H9 (cell line): ENCODE measurements around the gene MRPS10. TPM values are rescaled to one million over a fixed set of nuclear protein-coding genes. Genes with fewer than 3 reads are reported as not detected.
A peak's percentile ranks its signal among the peaks of the same experiment; 100 is the strongest.

Source experiments
- DNase-seq: peaks from one replicate; pipeline ENCODE4 v3.0.0-alpha.2; 2017
- H2AFZ ChIP-seq: one replicate; pipeline ENCODE4 v1.6.1; 2013; ENCODE audit warnings: mild to moderate bottlenecking, low read length, control low read depth, moderate library complexity
- H2AK5ac ChIP-seq: 2 replicates; pipeline ENCODE4 v1.6.1; 2013; ENCODE audit warnings: low read length, control low read depth, mixed read lengths; ENCODE audit not compliant: insufficient read length
- H2BK120ac ChIP-seq: one replicate; pipeline ENCODE4 v1.6.1; 2013; ENCODE audit warnings: low read depth, mild to moderate bottlenecking, low read length, control low read depth, inconsistent platforms; ENCODE audit not compliant: poor library complexity, severe bottlenecking
- H2BK12ac ChIP-seq: 2 replicates; pipeline ENCODE4 v1.6.1; 2013; ENCODE audit warnings: low read length, control low read depth, mixed read lengths, low read depth; ENCODE audit not compliant: insufficient read length
- H2BK15ac ChIP-seq: 2 replicates; pipeline ENCODE4 v1.6.1; 2013; ENCODE audit warnings: low read depth, low read length, control low read depth
- H2BK20ac ChIP-seq: one replicate; pipeline ENCODE4 v1.6.1; 2013; ENCODE audit warnings: low read depth, mild to moderate bottlenecking, low read length, control low read depth, inconsistent platforms; ENCODE audit not compliant: poor library complexity, severe bottlenecking
- H2BK5ac ChIP-seq: 2 replicates; pipeline ENCODE4 v1.6.1; 2013; ENCODE audit warnings: low read length, control low read depth, mixed read lengths; ENCODE audit not compliant: insufficient read length
- H3K14ac ChIP-seq: 2 replicates; pipeline ENCODE4 v1.6.1; 2013; ENCODE audit warnings: low read length, control low read depth; ENCODE audit not compliant: insufficient read depth
- H3K18ac ChIP-seq: 2 replicates; pipeline ENCODE4 v1.6.1; 2013; ENCODE audit warnings: low read depth, mild to moderate bottlenecking, mixed read lengths, low read length, control low read depth; ENCODE audit not compliant: insufficient read length
- H3K23ac ChIP-seq: 2 replicates; pipeline ENCODE4 v1.6.1; 2013; ENCODE audit warnings: low read length, control low read depth, mixed read lengths, low read depth; ENCODE audit not compliant: insufficient read length
- H3K23me2 ChIP-seq: 2 replicates; pipeline ENCODE4 v1.6.1; 2013; ENCODE audit warnings: low read depth, mild to moderate bottlenecking, mixed read lengths, low read length, control low read depth; ENCODE audit not compliant: insufficient read length, poor library complexity, severe bottlenecking
- H3K27ac ChIP-seq: 2 replicates; pipeline ENCODE4 v1.5.1; 2013; ENCODE audit warnings: low read length, control low read depth, mixed read lengths, low read depth; ENCODE audit not compliant: insufficient read length
- H3K27me3 ChIP-seq: 2 replicates; pipeline ENCODE4 v1.6.1; 2013; ENCODE audit warnings: low read length, control low read depth, inconsistent platforms; ENCODE audit not compliant: insufficient read depth
- H3K4ac ChIP-seq: 2 replicates; pipeline ENCODE4 v1.6.1; 2013; ENCODE audit warnings: low read depth, mild to moderate bottlenecking, control low read depth, inconsistent platforms, low read length, moderate library complexity
- H3K4me1 ChIP-seq: 2 replicates; pipeline ENCODE4 v1.6.1; 2013; ENCODE audit warnings: low read length, control low read depth, inconsistent platforms; ENCODE audit not compliant: insufficient read depth
- H3K4me2 ChIP-seq: 2 replicates; pipeline ENCODE4 v1.6.1; 2013; ENCODE audit warnings: low read length, control low read depth, mixed read lengths; ENCODE audit not compliant: insufficient read length, insufficient read depth
- H3K56ac ChIP-seq: 2 replicates; pipeline ENCODE4 v1.6.1; 2013; ENCODE audit warnings: low read depth, mild to moderate bottlenecking, mixed read lengths, low read length, control low read depth; ENCODE audit not compliant: insufficient read length
- H3K79me1 ChIP-seq: 2 replicates; pipeline ENCODE4 v1.6.1; 2013; ENCODE audit warnings: low read depth, mild to moderate bottlenecking, moderate library complexity, low read length, control low read depth, inconsistent platforms; ENCODE audit not compliant: insufficient read depth, poor library complexity, severe bottlenecking
- H3K79me2 ChIP-seq: 2 replicates; pipeline ENCODE4 v1.6.1; 2013; ENCODE audit warnings: low read length, control low read depth, inconsistent platforms; ENCODE audit not compliant: insufficient read depth
- H3K9ac ChIP-seq: 2 replicates; pipeline ENCODE4 v1.6.1; 2013; ENCODE audit warnings: low read length, control low read depth, mixed read lengths; ENCODE audit not compliant: insufficient read length; ENCODE audit errors: extremely low read depth
- H3K9me3 ChIP-seq: one replicate; pipeline ENCODE4 v1.6.1; 2013; ENCODE audit warnings: low read depth, low read length, inconsistent platforms; ENCODE audit not compliant: control insufficient read depth
- H3T11ph ChIP-seq: one replicate; pipeline ENCODE4 v1.6.1; 2013; ENCODE audit warnings: mild to moderate bottlenecking, low read length, control low read depth, inconsistent platforms
- H4K20me1 ChIP-seq: one replicate; pipeline ENCODE4 v1.6.1; 2013; ENCODE audit not compliant: control insufficient read depth, insufficient read length, insufficient read depth
- H4K5ac ChIP-seq: 2 replicates; pipeline ENCODE4 v1.6.1; 2013; ENCODE audit warnings: low read depth, mild to moderate bottlenecking, mixed read lengths, low read length, control low read depth; ENCODE audit not compliant: insufficient read length
- H4K8ac ChIP-seq: replicated peaks from 2 replicates; pipeline ENCODE4 v1.6.1; 2013; ENCODE audit warnings: low read length, control low read depth, mixed read lengths, low read depth; ENCODE audit not compliant: insufficient read length
- H4K91ac ChIP-seq: 2 replicates; pipeline ENCODE4 v1.6.1; 2013; ENCODE audit warnings: low read depth, mild to moderate bottlenecking, moderate library complexity, mixed read lengths, low read length, control low read depth; ENCODE audit not compliant: insufficient read length
- H3K27ac Mint-ChIP-seq, 3 experiments: 2 replicates in 2 of 3; 3 replicates in 1 of 3; pipeline ENCODE4 v1.8.0; 2020 to 2021; ENCODE audit warnings: mixed read lengths in 3 of 3, mild to moderate bottlenecking in 1 of 3, moderate library complexity in 1 of 3
- H3K27me3 Mint-ChIP-seq: 2 replicates; pipeline ENCODE4 v1.8.0; 2021; ENCODE audit warnings: low read depth, mild to moderate bottlenecking, moderate library complexity, mixed read lengths
- H3K36me3 Mint-ChIP-seq, 3 experiments: 2 replicates in 2 of 3; 3 replicates in 1 of 3; pipeline ENCODE4 v1.8.0; 2020 to 2021; ENCODE audit warnings: low read depth in 3 of 3, mixed read lengths in 3 of 3; ENCODE audit not compliant: insufficient read depth in 1 of 3
- H3K4me1 Mint-ChIP-seq, 2 experiments: 2 replicates each; pipeline ENCODE4 v1.8.0; 2020; ENCODE audit warnings: mixed read lengths in 2 of 2
- H3K4me3 Mint-ChIP-seq, 2 experiments: 2 replicates in 1 of 2; 3 replicates in 1 of 2; pipeline ENCODE4 v1.8.0; 2020 to 2021; ENCODE audit warnings: mild to moderate bottlenecking in 2 of 2, mixed read lengths in 2 of 2, moderate library complexity in 1 of 2
- H3K9me3 Mint-ChIP-seq, 2 experiments: 2 replicates in 1 of 2; 3 replicates in 1 of 2; pipeline ENCODE4 v1.8.0; 2020; ENCODE audit warnings: mild to moderate bottlenecking in 2 of 2, mixed read lengths in 2 of 2, moderate library complexity in 1 of 2
- WGBS: extraction: QIAGEN DNeasy Blood & Tissue Kit; methylation state at CpG from one replicate; pipeline ENCODE4 v1.1.7; 2013; ENCODE audit warnings: missing lambda C conversion rate, low lambda C conversion rate, mixed read lengths; ENCODE audit not compliant: insufficient read length; ENCODE audit errors: extremely low coverage; 5-methylcytosine and 5-hydroxymethylcytosine counted together
- total RNA-seq: library from RNA; stranded (reverse); gene quantifications from 2 replicates; pipeline ENCODE4 v1.2.1, GENCODE V29; 2021
- TF ChIP-seq, protein P1 (sequence below): fragments of 200-600 bp; sonication (generic); conservative IDR thresholded peaks from 3 replicates; pipeline ENCODE4 v1.8.0; 2021; ENCODE audit warnings: antibody characterized with exemption, mild to moderate bottlenecking

Gene MRPS10
- total RNA-seq, 1 experiment from 2014 or later, result 33.9 TPM

DNA sequence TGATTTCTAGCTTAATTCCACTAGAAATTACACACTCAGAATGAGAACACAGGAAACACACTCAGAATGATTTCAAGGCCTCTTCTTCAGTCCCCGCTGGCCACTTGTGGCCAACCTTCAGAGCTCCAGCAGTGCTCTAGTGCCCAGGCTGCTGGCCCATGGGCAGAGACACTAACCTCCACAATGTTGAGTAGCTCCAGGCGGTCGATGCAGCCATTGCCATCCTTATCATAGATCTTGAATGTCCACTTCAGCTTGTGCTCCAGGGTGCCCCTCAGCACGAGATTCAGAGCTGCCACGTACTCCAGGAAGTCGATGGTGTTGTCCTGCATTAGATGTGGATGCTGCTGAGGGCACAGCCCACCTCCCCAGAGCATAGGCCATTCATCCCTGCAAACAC lies 29.3 kb downstream of the MRPS10 start:
- TF ChIP-seq, protein P1, sequence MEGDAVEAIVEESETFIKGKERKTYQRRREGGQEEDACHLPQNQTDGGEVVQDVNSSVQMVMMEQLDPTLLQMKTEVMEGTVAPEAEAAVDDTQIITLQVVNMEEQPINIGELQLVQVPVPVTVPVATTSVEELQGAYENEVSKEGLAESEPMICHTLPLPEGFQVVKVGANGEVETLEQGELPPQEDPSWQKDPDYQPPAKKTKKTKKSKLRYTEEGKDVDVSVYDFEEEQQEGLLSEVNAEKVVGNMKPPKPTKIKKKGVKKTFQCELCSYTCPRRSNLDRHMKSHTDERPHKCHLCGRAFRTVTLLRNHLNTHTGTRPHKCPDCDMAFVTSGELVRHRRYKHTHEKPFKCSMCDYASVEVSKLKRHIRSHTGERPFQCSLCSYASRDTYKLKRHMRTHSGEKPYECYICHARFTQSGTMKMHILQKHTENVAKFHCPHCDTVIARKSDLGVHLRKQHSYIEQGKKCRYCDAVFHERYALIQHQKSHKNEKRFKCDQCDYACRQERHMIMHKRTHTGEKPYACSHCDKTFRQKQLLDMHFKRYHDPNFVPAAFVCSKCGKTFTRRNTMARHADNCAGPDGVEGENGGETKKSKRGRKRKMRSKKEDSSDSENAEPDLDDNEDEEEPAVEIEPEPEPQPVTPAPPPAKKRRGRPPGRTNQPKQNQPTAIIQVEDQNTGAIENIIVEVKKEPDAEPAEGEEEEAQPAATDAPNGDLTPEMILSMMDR, result no peak

More for the DNA sequence above, 29.3 kb downstream of the MRPS10 start:
- no peak for DNase-seq
- Mint-ChIP-seq H3K9me3 (no peaks in the 10 kb centered on the region), H3K27me3 (peaks cover 2% of the 10 kb centered on the region; the same call in 1 of the 2 replicates), H3K4me3 (no peak overlapping the region), H3K4me1 (peaks cover 29 to 45% of the 10 kb centered on the region in 2 experiments), H3K36me3 (no peaks in the 10 kb centered on the region), H3K27ac (peak overlapping the region in 1 of 3 experiments; percentile 49; a peak in 1 of 7 replicates)
- Histone ChIP-seq H3K9ac (no peak overlapping the region), H3K56ac (no peak overlapping the region), H3K79me2 (no peaks in the 10 kb centered on the region), H4K91ac (no peak overlapping the region), H3T11ph (no peak overlapping the region), H3K79me1 (no peaks in the 10 kb centered on the region), H3K4ac (no peak overlapping the region), H2BK15ac (no peak overlapping the region), H3K14ac (no peak overlapping the region), H2BK120ac (no peak overlapping the region), H2AFZ (no peak overlapping the region), H3K4me1 (peaks cover 8% of the 10 kb centered on the region; the same call in 1 of the 2 replicates), H4K20me1 (no peaks in the 10 kb centered on the region), H3K27ac (no peak overlapping the region), H3K9me3 (no peaks in the 10 kb centered on the region), H4K8ac (no peak overlapping the region), H2BK12ac (no peak overlapping the region), H3K23me2 (no peaks in the 10 kb centered on the region), H2BK20ac (no peak overlapping the region), H3K23ac (no peak overlapping the region), H2BK5ac (no peak overlapping the region), H3K27me3 (no peaks in the 10 kb centered on the region), H3K4me2 (no peak overlapping the region), H3K18ac (no peak overlapping the region), H2AK5ac (no peak overlapping the region), H4K5ac (no peak overlapping the region)
- no CpG with 5 or more reads among the region's 6 CpGs for WGBS
